ENCODE results near the gene JARID2. TPM values are rescaled to one million over a fixed set of nuclear protein-coding genes. Genes with fewer than 3 reads are reported as not detected.

The JARID2 gene
- polyA plus RNA-seq, 12 donors, result 11.3 to 121 (median 15.7) TPM

DNA sequence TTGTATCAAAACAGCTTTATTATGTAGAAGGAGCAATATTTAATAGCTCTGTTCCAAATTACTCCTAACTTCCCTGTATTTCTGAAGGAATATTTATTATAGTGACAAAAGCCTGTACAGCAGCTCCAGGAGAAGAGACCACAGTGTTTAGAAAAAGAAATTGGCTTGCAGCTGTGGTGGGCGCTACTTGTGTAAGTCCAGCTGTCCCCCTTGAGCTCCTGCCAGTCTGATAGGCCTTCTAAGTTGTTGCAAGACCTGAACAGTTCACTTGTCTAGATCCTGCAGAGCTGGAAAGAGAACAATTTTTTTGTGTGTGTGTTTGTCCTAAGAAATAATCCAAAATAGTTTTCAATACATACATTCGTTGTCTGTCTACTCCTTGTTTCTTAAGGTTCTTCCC, 86.6 kb downstream of the JARID2 start:
- no peak for DNase-seq

DNA sequence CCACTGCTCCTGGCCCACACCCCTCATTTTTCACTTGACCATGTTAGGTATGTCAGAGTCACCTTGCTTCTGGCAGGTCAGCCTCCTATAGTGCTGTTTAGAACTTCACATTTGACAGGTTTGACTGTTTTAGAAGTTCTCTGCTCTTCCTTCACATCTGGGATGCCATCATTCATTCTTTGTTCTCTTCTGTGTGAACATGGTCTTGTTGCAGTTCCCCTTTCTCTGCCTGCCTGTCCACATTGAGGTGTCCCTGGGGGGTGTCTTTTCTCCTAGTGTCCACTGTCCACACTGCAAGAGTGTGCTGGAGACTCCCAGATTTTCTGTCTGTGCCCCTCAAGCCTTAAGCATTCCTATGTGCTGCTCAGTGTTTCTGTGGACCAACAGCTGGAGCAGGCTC, 89.5 kb downstream of the JARID2 start:
- DNase-seq, result no peak

DNA sequence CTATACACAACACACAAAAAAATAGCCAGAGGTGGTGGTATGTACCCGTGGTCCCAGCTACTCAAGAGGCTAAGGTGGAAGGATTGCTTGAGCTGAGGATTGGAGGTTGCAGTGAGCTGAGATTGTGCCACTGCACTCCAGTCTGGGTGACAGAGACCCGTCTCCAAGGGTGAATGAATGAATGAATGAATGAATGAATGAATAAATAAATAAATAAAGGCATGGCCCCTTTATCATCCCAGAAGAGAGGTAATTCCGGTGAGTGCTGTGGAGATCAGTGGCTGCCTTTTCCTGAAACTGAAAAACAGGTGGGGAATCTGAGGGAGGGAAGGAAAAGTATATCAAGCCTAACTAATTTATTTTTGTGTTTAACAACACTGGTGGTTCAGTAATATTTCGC, 90.0 kb downstream of the JARID2 start:
- DNase-seq, result no peak

DNA sequence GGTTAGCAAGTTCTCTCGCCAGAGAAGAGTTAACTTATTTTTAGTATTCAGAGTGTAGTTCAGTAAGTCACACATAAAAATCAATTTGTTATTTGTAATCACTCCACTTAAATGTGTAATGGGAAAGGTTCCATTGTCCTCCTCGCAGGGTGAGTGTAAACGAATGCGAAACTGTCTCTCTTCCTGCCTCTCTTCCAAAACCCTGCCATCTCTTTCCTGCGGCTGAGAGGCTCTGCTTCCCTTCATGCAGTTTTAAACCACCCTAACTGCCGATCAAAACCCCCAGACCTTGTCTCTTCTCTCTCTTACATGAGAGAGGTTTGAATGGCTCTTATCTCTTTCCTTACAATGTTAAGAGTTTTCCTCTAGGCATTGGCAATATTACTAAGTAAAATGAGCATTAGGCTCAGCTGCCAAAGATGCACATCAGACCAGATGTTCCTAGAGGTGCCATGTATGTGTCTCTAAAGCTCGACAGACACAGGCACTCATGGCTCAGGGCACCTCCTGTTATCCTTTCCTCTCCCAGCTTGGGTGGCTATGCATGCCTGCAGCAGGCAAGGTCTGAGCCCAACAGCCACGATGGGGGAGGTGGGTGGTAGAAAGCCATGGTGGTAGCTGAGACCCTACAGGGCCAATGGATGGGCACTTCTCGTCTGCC, 91.2 kb downstream of the JARID2 start:
- no peak for DNase-seq

DNA sequence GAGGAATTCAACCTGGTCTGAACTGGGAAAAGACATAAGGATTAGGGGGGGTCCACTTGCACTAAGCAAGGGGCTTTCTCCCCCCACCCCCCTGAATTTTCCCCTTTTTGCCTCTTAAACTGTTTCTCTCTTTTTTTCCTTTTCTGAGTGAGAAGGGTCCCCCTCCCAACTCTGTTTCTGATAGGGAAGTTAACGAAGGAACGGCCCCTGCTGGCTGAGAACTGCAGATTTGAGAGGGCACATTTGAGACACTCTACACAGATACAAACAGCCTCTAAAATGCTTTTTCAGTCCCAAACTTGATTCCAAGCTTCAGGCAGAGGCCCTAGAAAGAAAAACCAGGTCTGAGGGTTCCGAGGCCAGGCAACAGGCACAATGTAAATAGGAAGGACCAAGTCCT, 91.7 kb downstream of the JARID2 start:
- DNase-seq, result no peak

DNA sequence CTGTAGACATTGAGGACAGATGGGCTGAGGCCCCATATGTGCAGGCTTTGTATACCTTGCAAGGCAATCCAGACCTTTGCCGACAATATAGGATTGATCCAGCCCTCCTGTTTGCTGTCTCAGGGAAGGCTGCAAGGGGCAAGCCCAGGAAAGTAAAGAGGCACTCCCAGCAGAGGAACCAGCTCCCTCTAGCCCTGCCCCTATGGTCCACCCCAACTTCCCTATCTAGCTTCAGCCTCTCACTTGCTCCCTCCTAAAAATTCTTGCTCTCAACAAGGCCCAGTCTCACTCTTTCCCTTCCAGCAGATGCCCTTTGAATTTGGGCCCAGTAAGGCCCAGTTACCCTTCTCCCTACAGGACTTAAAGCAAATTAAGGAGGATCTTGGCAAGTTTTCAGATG, 92.6 kb downstream of the JARID2 start:
- DNase-seq, result no peak

DNA sequence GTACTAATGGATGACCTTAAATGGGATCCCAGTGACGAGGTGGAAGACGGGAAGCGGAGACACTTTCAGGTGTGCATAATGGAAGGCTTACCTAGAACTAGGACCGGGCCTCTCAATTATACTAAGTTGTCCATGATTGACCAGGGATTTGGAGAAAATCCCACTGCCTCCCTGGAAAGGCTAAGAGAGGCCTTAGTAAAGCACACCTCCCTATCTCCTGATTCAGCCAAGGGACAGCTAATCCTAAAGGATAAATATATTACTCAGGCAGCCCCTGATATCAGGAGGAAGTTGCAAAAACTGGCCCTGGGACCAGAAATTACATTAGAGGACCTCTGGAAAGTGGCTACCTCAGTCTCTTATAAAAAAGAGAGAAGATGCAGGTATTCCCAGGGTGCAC, 93.2 kb downstream of the JARID2 start:
- DNase-seq, result no peak

DNA sequence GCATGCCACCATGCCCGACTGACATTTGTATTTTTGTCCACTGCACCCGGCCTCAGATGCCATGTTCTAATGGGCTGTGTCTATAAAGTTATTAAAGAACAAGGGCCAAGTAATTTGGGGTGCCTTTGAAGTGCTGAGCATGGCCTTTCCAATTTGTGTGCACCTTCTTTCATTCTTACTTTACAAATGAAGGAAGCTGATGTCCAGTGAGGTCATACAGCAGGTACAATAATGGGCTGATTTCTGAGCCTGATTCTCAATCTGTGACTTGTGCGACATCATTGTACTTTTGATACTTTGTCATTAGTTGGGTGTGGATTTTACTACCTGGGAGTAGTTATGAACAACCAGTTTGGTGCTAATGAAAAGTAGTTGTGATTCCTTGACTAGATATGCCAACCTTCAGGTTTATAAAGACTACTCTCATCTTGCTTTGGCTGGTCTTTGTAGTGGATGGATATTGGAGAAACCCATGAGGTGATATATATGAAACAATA, 94.3 kb downstream of the JARID2 start:
- DNase-seq, result no peak

DNA sequence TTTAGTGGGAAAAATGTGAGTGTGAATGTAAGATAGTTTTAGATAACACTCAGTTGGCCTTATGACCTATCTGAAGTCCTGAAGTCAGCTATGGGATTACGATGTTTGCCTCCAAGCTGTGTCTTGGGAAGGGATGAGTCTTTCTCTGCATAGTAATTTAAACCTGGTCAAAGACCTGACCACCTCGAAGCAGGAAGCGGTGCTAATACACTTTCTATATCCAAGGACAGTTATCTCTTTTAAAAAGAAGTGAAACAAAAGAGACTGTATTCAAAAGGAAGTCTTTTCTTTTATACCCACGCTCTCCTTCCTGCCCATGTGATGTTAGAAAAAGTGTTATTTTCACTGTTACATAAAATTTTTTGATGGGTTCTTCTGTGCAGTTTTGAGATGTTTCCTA, 94.9 kb downstream of the JARID2 start:
- DNase-seq, result no peak

DNA sequence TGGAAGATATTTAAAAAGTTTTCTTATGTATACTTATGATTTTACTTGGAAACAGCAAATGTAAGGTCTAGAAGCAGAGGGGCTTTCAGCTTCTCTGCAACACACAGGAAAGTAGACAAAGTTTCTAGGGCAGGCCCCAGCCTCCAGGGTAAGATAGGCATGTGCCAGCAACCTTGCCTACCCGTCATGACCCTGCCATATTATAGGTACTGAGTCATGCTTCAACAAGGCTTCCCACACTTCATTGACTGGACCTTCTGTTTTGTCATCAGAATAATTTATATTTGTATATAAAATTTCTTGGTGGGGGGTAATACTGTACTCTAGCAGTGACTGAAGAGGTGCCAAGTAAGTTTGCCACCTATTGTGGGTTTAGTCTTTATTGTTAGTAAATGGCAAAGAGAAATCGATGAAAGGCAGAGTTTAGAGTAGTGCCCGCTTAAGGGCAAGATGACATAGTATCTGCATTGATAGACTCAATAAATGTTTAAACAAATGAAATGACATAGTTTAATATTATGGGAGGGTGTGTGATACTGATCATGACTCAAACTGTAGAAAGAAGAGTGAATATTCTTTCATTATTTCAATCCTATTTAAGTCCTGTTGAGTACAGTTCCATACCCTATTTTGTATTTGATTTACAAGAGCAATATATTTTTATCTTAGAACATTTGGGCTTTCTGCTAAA, 95.6 kb downstream of the JARID2 start:
- DNase-seq, result no peak

DNA sequence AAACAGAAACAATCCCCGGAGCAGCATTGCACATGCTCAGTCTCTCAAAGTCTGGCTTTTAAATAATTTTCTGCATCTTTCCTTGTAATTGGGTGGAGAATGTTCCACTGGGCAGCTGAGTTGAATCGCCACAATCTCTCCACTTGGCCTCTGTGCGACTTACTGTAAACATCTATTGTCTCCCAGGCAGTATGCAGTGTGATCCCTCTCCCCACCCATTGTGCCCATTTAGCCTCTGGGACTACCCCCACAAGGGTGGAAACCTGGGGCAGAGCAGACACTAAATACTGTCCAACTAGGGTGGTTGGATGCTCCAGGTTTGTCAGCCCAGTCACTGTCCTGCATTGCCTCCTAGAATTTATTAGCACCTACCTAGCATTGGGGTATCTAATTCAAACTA, 96.2 kb downstream of the JARID2 start:
- DNase-seq, result no peak

DNA sequence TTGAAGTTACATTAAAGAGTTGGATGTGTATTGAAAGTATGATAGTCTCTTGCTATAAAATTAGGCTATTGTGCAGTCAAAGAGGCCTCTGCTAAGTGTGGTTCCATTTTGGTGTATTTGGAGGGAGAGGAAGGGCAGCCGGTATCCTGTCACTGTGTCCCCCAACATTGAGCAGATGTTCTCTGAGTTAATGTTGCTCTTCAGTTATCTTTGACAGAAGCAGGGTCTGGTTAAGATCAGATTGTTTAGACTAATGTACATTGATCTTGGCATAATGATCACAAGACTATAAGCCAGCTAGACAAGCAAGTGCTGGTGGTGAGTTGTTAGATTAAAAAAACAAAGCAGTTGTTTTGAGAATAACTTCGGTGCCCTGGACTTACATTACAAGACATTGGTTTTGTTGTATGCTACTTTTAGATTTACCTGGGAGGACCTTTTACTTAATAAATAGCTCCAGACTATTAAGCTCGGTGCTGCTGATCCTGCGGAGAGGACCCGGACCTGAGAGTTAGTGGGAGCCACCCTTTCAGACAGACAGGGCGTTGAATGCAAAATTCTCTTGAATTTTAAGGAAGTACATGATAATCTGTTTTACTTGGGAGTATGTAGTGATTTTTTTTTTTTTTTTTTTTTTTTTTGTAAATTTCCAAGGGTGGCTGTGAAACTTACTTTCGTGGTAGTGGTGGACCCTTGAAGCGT, 97.8 kb downstream of the JARID2 start:
- DNase-seq, result no peak

DNA sequence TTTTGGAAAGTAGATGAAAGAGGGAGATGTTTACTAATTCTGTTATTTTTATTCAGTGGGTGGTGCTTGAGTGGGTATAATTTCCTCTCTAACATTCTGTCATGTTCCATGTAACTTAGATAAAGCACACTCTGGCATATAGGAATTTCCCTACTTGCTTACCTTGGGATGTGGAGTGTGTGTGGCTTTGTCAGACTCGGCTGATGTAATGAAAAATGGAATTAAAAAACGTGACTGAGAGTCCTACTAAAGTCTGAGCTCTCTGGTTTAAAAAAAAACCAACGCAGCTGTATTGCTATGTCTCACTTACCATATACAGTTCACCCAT, 98.3 kb downstream of the JARID2 start:
- DNase-seq, result no peak

DNA sequence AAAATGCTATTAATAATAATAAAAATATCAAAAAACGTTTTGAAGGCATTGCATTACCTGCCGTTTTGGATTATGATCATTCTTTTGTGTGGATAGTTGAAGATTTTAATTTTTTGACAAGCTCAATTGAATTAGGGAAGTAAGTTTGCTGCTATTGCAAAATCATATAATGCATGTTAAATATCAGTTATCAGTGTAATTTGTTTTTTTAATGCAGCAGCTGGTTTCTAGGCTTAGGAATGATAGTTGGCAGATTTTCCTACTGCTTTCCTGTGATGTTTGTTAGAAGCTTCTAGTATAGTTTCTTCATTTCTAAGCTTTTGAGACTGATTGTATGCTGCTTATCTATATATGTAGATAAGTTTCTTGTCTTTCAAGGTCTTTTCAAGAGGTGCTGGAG, 99.0 kb downstream of the JARID2 start:
- no peak for DNase-seq

DNA sequence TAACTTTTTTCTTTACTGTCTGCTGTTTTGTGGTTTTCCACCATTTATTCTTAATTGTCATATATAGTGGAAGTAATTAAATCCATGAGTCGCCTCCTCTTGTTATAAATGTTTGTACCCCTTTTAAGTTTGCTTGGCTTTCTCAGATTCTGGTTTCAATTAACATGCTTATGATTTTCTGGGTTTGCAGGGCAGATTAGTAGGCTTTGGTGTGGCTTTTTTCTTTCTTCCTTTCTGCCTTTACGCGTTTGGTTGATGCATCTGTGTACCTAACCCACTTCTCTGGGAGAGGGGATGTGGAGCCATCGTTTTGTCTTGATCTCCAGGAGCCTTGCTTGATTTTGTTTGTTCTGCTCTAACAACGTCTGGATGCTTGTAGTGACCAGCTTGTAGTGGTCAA, 100.4 kb downstream of the JARID2 start:
- no peak for DNase-seq

DNA sequence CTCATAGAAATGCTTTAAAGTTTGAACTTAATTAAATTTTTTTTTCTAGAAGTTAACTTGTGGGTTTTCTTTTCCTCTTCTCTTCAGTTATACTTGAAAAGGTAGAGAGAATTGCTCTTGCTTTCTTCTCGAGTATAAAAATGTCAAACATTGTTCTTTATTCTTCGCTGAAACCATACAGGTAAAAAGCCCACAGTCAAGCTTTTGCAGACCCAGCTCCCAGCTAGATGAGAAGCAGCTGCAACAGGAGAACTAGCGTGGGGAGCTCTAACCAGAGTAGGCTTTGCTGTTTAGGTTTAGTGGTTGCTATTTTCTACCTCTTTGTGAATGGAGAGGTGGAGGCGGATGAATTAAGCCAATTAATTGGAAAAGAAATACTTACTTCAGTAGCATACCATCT, 102.7 kb downstream of the JARID2 start:
- DNase-seq, result no peak

DNA sequence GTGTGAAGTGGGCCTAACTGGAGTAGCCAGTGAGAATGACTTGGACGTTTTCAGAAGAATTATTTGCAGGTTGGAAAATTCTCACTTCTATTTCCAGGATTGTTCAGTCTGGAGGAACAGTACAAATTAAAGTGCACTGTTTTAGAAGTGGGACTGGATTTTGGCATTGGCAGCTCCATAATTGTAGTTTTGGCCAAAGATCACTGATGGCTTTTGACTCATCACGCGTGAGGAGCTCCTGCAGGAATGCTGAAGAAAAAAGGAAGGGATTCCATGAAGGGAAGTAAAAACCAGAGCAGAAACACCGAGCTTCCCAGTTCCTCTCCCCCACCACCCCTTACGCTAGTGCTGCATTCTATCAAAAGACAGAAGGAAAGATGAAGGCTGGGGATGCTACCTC, 103.5 kb downstream of the JARID2 start:
- no peak for DNase-seq

DNA sequence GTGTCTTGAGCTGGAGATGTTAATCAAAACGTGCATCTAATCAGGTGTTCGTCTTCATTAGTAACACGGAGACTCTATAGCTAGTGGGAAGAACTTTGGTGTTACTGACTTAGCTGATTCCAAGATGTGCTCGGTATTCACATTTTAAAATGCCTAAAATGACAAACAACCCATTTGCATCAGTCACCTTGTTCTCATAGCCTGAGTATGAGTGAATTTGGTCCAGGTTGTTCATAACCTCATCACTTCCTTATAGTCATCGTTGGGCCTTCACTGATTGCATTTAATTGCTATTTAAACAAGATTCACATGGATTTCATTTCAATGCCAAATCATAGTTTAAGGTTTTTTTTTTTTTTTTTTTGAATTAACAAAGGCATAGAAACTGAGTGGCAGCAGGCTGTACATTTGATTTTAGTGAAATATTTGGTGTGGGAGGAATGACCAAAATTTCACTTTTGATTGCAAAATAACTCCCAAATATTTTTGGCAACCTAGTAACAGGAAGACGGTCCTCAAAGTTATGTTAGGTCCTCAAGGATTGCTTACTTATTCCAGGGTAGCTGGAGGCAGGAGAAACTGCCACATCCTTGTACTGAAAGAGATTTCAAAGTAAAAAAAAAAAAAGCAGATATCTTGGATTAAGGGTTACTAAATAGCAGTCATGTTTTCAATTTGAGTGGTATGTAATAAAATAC, 104.7 kb downstream of the JARID2 start:
- DNase-seq, result no peak

DNA sequence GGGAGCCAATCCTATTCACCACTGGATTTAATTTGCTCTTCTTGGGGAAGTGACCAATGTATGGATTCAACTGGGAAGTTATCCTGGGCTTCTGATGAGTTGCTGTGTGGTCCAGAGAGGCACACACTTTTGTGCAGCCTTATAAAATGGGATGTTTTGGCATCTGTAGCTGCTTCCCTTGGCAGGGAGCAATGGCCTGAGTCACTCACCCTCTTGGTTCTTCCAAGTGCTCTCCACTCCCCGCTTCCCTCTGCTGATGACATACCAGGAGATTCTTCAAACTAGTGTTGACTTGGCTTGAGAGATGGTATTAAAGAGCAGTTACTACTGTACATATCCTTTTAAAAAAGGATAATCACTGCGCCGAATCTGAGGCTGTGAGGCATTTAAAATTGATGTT, 105.8 kb downstream of the JARID2 start:
- peak; percentile 34 for DNase-seq

DNA sequence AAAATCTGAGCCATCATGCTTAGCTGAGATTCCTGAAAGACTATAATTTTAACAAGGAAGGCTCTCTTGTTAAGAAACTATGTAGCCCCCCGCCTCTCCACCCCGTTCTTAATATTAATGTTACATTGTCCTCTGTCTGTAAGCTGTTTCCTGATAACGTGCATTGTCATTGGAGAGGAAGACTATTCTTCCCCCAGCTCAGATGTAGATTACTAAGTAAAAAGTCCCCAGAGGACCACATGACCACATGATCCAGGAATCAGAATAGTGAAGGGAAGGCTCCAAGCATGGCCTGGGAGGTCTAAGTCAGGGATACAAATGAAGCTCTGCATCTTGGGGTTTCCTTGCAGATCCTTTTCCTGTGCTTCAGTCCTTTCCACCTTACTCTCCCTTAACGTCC, 106.4 kb downstream of the JARID2 start:
- no peak for DNase-seq

DNA sequence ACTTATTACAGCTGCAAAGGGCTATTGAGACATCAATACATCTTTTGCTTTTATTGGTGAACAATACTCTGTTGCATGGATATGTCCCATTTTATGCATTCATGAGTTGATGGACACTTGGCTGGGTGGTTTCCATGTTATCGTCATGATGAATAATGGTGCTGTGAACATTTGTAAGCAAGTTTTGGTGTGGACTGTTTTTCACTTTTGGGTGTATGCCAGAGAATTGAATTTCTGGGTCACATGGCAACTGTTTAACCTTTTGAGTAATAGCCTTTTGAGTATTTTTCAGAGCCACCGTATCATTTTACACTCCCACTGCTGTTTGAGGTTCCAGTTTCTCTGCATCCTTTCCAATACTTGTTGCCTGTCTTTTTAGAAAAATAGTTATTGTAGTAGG, 107.0 kb downstream of the JARID2 start:
- no peak for DNase-seq

DNA sequence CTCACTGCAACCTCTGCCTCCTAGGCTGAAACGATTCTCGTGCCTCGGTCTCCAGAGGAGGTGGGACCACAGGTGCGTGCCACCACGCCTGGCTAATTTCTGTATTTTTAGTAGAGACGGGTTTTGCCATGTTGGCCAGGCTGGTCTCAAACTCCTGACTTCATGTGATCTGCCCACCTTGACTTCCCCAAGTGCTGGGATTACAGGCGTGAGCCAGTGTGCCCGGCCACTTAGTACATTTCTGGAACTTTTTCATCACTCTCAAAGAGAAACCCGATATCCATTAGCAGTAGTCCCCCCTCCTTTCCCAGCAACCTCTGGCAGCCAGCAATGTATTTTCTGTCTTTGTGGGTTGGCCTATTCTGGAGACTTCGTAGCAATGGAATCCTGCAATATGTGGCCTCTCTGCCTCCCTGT, 109.8 kb downstream of the JARID2 start:
- DNase-seq, result no peak

DNA sequence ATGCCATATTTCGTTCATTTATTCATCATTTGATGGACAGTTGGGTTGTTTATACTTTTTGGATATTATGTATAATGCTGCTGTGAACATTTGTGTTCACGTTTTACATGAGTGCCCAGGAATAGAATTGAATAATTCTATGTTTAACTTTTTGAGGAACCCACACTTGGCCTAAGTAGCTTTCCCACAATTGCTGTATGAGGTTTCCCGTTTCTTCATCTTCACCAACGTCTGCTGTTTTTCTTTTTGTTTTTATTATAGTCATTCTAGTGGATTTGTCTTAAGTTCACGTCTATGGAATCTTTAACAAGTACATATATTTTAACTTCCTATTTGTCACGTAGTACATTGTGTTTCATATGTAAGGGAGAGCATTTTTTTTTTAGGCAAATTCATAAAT, 110.3 kb downstream of the JARID2 start:
- no peak for DNase-seq

Data from muscle of arm (tissue), 12 donors.